Adrenal gland (tissue), 12 donors: ENCODE measurements around the gene ZIC2. TPM values are rescaled to one million over a fixed set of nuclear protein-coding genes. Genes with fewer than 3 reads are reported as not detected.
A peak's percentile ranks its signal among the peaks of the same experiment; 100 is the strongest.

Experiments used
- DNase-seq, 7 donors: peaks; one replicate each; pipeline ENCODE4 v3.0.0-alpha.2; 2019 to 2020
- H3K27ac ChIP-seq, 5 donors: fragments of 200-600 bp; sonication (generic) in 4 of 5; 1 replicate in 3 of 5; 2 replicates in 2 of 5; pipeline versions ENCODE4 v1.5.1 to v1.8.0; 2016 to 2020; ENCODE audit warnings: mild to moderate bottlenecking in 1 of 5
- H3K27me3 ChIP-seq: fragments of 200-600 bp; 2 replicates; pipeline ENCODE4 v1.8.0; 2021
- H3K36me3 ChIP-seq, 2 donors: fragments of 200-600 bp; replicated peaks in 1 of 2; 1 replicate in 1 of 2; 2 replicates in 1 of 2; pipeline versions ENCODE4 v1.5.1 to v1.8.0; 2018 to 2022
- H3K4me1 ChIP-seq, 2 donors: fragments of 200-600 bp; replicated peaks in 1 of 2; 1 replicate in 1 of 2; 2 replicates in 1 of 2; pipeline versions ENCODE4 v1.5.1 to v1.8.0; 2018 to 2021
- H3K4me3 ChIP-seq, 4 donors: fragments of 200-600 bp; sonication (generic) in 3 of 4; one replicate each; pipeline ENCODE4 v1.5.1; 2016 to 2018
- H3K9me3 ChIP-seq, 3 donors: fragments of 200-600 bp; sonication (generic) in 1 of 3; replicated peaks in 1 of 3; 1 replicate in 2 of 3; 2 replicates in 1 of 3; pipeline versions ENCODE4 v1.5.1 to v1.8.0; 2016 to 2021
- POLR2A ChIP-seq, 2 donors: fragments of 450-650 bp; IDR thresholded peaks; one replicate each; pipeline ENCODE4 v1.6.1; 2017; ENCODE audit warnings: antibody characterized with exemption in 2 of 2, mild to moderate bottlenecking in 2 of 2, moderate library complexity in 1 of 2
- WGBS, 4 donors: extraction: QIAGEN DNeasy Blood & Tissue Kit in 2 of 4; methylation state at CpG; one replicate each; pipeline versions ENCODE4 v1.1.5 to v1.1.7; 2013 to 2017; 5-methylcytosine and 5-hydroxymethylcytosine counted together
- intact Hi-C, 2 donors: fragments of 100-400 bp; cut with DNase I; formaldehyde crosslinking; loops; one replicate each; pipeline versions ENCODE4 v1.14.1 to v1.15.0; 2022 to 2023
- polyA plus RNA-seq, 3 donors: library from polyadenylated mRNA; stranded (reverse); fragments of 200-250 nt in 2 of 3; fragments of 350-450 nt in 1 of 3; fragmentation: Illumina TruSeq in 1 of 3; extraction: RNeasy Lipid Tissue Mini Kit (QIAGEN cat#74804) in 1 of 3; gene quantifications; one replicate each; pipeline ENCODE4 v1.2.3, GENCODE V29; 2013 to 2014
- total RNA-seq, 9 donors: library from RNA; depleted of rRNA in 4 of 9; stranded (reverse); fragments of >200 nt in 4 of 9; fragments of 120-200 nt in 1 of 9; fragmentation: NEBNext Ultra II Directional in 1 of 9; extraction: Animal tissue kit (Norgen Biotek cat#: 25700) in 1 of 9; gene quantifications; one replicate each; pipeline versions ENCODE4 v1.1.0 to v1.2.4, GENCODE V29; 2013 to 2023
- TF ChIP-seq, protein P1 (sequence below), 6 experiments: fragments of 450-650 bp in 4 of 6; fragments of 200-600 bp in 2 of 6; sonication (generic) in 1 of 6; IDR thresholded peaks; 1 replicate in 5 of 6; 2 replicates in 1 of 6; pipeline versions ENCODE4 v1.5.1 to v1.8.0; 2016 to 2021; ENCODE audit warnings: antibody characterized with exemption in 6 of 6, mild to moderate bottlenecking in 2 of 6, moderate library complexity in 1 of 6
- donor health status: healthy with polysubstance abuse.
- donor health status: Bipolar disorder and iron deficiency.
- donor health status: DM: yes; HTN: yes; CAD: no.
- donor health status: DM: no; HTN: no; CAD: no.
- donor health status: DM: no; HTN: no; CAD: no.
- donor health status: DM: yes; HTN: yes; CAD: no.

Gene ZIC2
- total and polyA plus RNA-seq, 12 donors = 0.43 to 0.46 TPM; not detected in 10

GRCh38 chr13:99973163-99973807 is 8.3 kb upstream of the ZIC2 start:
- Histone ChIP-seq H3K36me3 (no peaks in the 10 kb centered on the region), H3K4me3 (no peak overlapping the region), H3K27ac (no peak overlapping the region), H3K27me3 (peaks cover 96% of the 10 kb centered on the region), H3K9me3 (no peaks in the 10 kb centered on the region), H3K4me1 (peaks cover 0 to 24% of the 10 kb centered on the region in 2 donors)
- WGBS, 4 donors = 19 to 28% (median 22%) methylated on average over 11 of the region's 11 CpGs
- intact Hi-C loops = no loop called here
- no peak for TF ChIP-seq POLR2A (IDR thresholded peaks at IDR 0.05)
- TF ChIP-seq, protein P1, sequence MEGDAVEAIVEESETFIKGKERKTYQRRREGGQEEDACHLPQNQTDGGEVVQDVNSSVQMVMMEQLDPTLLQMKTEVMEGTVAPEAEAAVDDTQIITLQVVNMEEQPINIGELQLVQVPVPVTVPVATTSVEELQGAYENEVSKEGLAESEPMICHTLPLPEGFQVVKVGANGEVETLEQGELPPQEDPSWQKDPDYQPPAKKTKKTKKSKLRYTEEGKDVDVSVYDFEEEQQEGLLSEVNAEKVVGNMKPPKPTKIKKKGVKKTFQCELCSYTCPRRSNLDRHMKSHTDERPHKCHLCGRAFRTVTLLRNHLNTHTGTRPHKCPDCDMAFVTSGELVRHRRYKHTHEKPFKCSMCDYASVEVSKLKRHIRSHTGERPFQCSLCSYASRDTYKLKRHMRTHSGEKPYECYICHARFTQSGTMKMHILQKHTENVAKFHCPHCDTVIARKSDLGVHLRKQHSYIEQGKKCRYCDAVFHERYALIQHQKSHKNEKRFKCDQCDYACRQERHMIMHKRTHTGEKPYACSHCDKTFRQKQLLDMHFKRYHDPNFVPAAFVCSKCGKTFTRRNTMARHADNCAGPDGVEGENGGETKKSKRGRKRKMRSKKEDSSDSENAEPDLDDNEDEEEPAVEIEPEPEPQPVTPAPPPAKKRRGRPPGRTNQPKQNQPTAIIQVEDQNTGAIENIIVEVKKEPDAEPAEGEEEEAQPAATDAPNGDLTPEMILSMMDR (IDR thresholded peaks at IDR 0.05) = no peak
- DNase-seq = no peak

DNA sequence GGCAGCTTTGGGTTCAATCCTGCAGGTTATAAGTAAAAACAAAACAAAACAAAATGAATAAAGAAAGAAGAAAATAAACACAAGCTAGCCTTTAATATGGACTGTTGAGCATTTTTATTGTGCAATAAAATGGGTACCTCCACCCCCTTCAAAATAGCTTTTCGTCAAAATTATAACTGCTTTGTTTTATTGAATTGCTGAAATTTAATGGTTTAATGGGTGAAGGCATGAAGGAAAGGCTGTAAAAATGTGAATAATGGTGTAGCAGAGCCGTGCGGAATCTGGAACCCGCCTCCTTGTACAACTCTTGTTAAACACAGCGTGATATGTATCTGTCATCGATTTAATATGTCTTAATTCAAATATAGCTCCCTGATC is 7.8 kb upstream of the ZIC2 start:
- DNase-seq = no peak
- Histone ChIP-seq H3K36me3 (no peaks in the 10 kb centered on the region), H3K4me1 (peaks cover 0 to 19% of the 10 kb centered on the region in 2 donors), H3K27ac (no peak overlapping the region), H3K27me3 (peaks cover 96% of the 10 kb centered on the region), H3K9me3 (no peaks in the 10 kb centered on the region), H3K4me3 (no peak overlapping the region)
- intact Hi-C loops = no loop called here
- 22 to 29% (median 24%) methylated on average over 6 of the region's 6 CpGs for WGBS, 4 donors
- TF ChIP-seq, protein P1 (IDR thresholded peaks at IDR 0.05) = no peak
- no peak for TF ChIP-seq POLR2A (IDR thresholded peaks at IDR 0.05)

- Histone ChIP-seq H3K27ac (no peak overlapping the region), H3K27me3 (peaks cover 96% of the 10 kb centered on the region), H3K4me3 (no peak overlapping the region), H3K9me3 (no peaks in the 10 kb centered on the region), H3K36me3 (no peaks in the 10 kb centered on the region), H3K4me1 (peaks cover 0 to 17% of the 10 kb centered on the region in 2 donors)
- DNase-seq = no peak
- intact Hi-C loops = no loop called here
- 21 to 25% (median 22%) methylated on average over 12 to 18 of the region's 18 CpGs for WGBS, 4 donors
- TF ChIP-seq, protein P1 (IDR thresholded peaks at IDR 0.05) = no peak
- no peak for TF ChIP-seq POLR2A (IDR thresholded peaks at IDR 0.05)
These were observed 7.2 kb upstream of the ZIC2 start for GRCh38 chr13:99974296-99974938.

DNA sequence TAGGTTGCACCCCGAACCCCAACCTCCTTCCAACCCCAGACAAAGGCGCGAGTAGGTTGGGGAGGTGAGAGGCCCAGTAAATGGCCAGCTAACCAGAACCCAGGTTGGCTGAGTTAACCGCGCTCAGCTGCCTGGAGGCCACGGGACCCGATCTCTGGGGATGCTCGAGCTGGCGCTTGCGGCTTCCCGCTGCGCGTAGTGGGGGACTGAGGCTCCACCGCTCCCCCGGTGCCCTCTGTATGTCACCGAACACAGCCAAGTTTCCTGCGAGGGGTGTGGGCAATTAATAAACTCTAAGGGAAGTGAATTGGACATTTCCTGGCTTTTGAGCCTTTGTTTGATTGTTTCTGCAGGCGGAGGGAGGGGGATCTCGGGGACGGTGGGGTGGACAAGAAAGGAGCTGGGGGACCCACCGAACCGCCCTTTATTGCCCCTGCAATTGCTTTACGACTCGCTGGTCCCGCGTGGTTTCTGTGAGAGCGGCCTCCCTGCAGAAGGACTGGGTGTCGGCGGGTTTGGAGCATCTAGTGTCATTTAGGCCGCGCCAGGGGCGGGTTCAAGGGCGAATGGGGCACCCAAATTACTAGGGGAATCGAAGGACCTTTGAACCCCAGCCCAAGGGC is 6.5 kb upstream of the ZIC2 start:
- TF ChIP-seq POLR2A (IDR thresholded peaks at IDR 0.05) = no peak
- TF ChIP-seq, protein P1 (IDR thresholded peaks at IDR 0.05) = no peak
- Histone ChIP-seq H3K27me3 (peaks cover 96% of the 10 kb centered on the region), H3K27ac (no peak overlapping the region), H3K36me3 (no peaks in the 10 kb centered on the region), H3K4me1 (peaks cover 4 to 18% of the 10 kb centered on the region in 2 donors), H3K4me3 (no peak overlapping the region), H3K9me3 (no peaks in the 10 kb centered on the region)
- intact Hi-C loops = no loop called here
- DNase-seq = peak in 1 of 7 donors; percentile 44
- WGBS, 4 donors = 11 to 19% (median 14%) methylated on average over 17 to 34 of the region's 34 CpGs
